Measurements from ENCODE around the gene CLEC18C. TPM values are rescaled to one million over a fixed set of nuclear protein-coding genes. Genes with fewer than 3 reads are reported as not detected.

The CLEC18C gene
- polyA plus RNA-seq, 1 experiment: not detected

DNA sequence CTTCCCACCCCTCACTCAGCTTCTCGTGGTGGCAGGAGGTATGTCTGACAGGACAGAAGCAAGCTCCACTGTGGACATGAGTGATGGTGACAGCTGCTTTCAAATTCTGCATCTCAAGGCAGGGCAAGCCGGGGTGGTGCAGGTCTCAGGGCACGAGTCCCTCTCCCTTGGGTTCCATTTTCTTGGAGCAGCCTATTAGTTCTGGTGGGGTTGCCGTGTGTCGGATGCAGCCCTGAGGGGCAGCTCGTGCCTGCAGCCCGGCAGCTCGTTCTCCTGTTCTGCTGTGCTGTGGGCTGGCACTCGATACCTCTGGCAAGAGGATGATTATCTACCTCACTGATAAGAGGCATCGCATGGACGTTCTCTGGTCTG lies 16.5 kb upstream of the CLEC18C start:
- no peaks in the 10 kb centered on the region for H3K27me3 ChIP-seq (ENCODE audit: control insufficient read depth, insufficient read depth, low read length)
- no peak for DNase-seq (ENCODE audit: low read depth, low spot score)
- no peaks in the 10 kb centered on the region for H3K9me3 ChIP-seq (ENCODE audit: control insufficient read depth, insufficient read depth, low read length)
- TF ChIP-seq, protein P1, sequence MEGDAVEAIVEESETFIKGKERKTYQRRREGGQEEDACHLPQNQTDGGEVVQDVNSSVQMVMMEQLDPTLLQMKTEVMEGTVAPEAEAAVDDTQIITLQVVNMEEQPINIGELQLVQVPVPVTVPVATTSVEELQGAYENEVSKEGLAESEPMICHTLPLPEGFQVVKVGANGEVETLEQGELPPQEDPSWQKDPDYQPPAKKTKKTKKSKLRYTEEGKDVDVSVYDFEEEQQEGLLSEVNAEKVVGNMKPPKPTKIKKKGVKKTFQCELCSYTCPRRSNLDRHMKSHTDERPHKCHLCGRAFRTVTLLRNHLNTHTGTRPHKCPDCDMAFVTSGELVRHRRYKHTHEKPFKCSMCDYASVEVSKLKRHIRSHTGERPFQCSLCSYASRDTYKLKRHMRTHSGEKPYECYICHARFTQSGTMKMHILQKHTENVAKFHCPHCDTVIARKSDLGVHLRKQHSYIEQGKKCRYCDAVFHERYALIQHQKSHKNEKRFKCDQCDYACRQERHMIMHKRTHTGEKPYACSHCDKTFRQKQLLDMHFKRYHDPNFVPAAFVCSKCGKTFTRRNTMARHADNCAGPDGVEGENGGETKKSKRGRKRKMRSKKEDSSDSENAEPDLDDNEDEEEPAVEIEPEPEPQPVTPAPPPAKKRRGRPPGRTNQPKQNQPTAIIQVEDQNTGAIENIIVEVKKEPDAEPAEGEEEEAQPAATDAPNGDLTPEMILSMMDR (IDR thresholded peaks at IDR 0.05; ENCODE audit: low read depth, low read length): no peak
- ChIA-PET CTCF (no interaction called here), POLR2A (no interaction called here)
- H3K27ac ChIP-seq (ENCODE audit: low read depth, low read length): no peak overlapping the region
- H3K4me3 ChIP-seq (ENCODE audit: low read depth, low read length): no peak overlapping the region

DNA sequence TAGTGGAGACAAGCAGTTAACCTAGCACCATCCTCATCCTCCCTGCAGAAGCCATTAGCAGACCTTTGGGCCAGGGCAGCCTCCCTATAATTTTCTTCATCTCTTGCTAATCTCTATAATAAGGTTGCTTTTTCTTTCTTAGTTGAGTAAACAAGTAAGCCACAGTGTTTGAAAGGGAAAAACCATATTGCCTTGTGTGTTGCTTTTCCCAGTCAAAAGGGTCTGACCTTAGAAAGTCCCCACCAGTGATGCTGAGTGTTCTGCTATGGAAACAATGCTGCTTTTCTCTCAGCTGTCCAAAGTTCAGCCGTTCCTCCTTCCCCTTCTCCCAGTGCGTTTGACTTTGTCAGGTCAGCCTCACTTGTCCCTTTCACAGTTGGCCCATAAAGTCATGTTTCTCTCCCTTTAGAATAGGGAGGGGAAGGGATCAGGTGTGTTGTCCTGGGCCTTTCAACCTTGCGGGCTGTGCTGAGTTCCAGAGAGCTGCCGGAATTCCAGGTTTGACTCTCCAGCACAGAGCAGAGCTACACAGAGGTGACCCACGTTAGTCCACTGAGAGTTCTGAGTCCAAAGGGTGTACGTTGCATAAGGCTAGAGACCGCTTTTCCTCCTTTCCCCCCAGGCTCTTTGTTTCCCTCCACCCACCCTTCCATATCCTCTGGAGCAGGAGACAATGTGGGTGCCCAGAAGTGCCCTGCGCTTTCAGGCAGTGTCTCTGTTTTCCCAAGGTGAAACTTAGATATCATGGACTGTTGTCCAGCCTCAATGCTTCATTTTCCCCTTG lies 15.9 kb upstream of the CLEC18C start:
- DNase-seq (ENCODE audit: low read depth, low spot score): no peak
- TF ChIP-seq, protein P1 (IDR thresholded peaks at IDR 0.05; ENCODE audit: low read depth, low read length): no peak
- no peaks in the 10 kb centered on the region for H3K27me3 ChIP-seq (ENCODE audit: control insufficient read depth, insufficient read depth, low read length)
- ChIA-PET POLR2A (no interaction called here), CTCF (no interaction called here)
- no peak overlapping the region for H3K4me3 ChIP-seq (ENCODE audit: low read depth, low read length)
- H3K9me3 ChIP-seq (ENCODE audit: control insufficient read depth, insufficient read depth, low read length): no peaks in the 10 kb centered on the region
- no peak overlapping the region for H3K27ac ChIP-seq (ENCODE audit: low read depth, low read length)

DNA sequence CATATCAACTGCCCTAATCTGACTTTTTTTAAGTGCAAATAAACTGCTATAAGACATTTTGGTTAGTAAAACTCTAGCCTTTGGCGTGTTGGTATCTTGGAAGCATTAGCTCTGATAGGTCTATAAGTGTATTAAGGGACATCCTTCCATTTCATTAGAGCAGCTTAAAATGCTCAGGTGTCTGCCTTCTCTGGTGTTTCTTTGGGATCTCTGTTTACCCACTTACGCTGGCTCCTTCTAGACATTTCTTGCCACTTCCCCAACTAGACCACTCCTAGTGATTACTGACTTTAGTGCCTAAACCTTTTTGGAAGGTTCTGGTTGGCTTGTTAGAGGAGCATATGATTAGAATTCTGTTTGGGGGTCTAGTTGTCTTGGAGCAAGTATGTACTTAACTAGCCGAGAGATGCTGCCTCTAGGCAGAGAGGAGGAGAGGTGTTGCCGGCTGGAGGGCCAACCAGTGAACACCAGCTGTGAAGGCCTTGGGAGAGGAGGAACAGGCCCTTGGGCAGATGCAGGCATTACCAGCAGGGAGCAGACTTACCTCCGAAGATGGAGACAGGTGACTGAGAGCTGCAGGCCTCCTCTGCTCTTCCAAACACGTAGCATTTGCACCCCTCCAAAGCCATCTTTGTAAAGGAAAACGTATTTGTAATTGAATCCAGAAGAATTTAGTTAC lies 15.2 kb upstream of the CLEC18C start:
- POLR2A ChIA-PET: no interaction called here
- TF ChIP-seq, protein P1 (IDR thresholded peaks at IDR 0.05; ENCODE audit: low read depth, low read length): no peak
- Histone ChIP-seq H3K9me3 (ENCODE audit: control insufficient read depth, insufficient read depth, low read length) (no peaks in the 10 kb centered on the region), H3K4me3 (ENCODE audit: low read depth, low read length) (no peak overlapping the region), H3K27ac (ENCODE audit: low read depth, low read length) (no peak overlapping the region), H3K27me3 (ENCODE audit: control insufficient read depth, insufficient read depth, low read length) (no peaks in the 10 kb centered on the region)
- no peak for DNase-seq (ENCODE audit: low read depth, low spot score)
- CTCF ChIA-PET: interaction anchor here (0.9 kb wide), 1 partner anchor 109 kb away, joined by 5 read pairs; no protein-coding TSS in a partner anchor

DNA sequence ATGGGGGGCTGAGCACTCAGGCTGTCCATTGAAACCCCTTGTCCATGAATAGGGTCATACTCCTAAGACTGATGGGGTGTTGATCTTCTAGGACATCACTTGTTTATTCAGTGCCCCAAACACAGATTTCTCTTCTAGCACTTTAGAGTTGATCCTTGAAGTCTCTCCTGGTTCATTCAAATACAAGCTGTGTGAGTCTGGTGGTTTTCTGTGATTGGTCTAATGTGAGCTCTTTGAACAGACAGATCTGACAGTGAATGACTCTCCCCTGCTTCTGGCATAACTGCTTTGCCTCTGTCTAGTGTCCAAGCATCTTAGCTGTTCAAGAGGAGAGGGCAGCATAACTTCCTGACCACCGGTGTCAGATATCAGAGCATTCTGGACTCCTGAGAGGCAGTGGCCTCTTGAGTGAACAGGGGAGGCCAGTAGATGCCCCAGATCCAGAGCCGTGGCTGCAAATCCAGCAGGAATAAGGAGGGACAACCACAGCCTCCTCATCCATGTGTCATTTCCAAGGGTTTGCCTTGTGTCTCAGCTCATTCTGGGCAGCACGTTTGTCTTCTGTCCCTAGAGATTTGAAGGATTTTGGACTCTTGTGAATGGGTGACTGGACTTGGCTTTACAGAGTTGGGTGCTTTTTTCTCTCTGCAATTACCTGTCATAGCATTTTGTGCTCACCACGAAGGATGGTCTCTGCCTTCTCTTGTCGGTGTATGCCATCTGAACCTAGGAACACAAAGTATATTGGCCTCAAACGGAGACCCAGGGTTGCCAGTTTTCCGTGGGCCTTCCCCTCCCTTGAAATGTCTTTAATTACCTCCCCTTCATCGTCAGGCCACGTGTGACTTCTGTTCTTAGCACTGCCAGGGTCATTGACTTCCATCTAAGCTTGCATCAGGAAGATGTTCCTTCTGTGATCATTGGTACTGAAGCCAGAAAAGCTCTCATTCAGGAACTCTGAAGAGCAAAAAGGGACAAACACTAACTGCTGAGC lies 13.9 kb upstream of the CLEC18C start:
- POLR2A ChIA-PET: no interaction called here
- CTCF ChIA-PET: interaction anchor here (0.9 kb wide), 1 partner anchor 108 kb away, joined by 5 read pairs; no protein-coding TSS in a partner anchor
- no peak for DNase-seq (ENCODE audit: low read depth, low spot score)
- no peak overlapping the region for H3K4me3 ChIP-seq (ENCODE audit: low read depth, low read length)
- H3K27me3 ChIP-seq (ENCODE audit: control insufficient read depth, insufficient read depth, low read length): no peaks in the 10 kb centered on the region
- TF ChIP-seq, protein P1 (IDR thresholded peaks at IDR 0.05; ENCODE audit: low read depth, low read length): no peak
- no peaks in the 10 kb centered on the region for H3K9me3 ChIP-seq (ENCODE audit: control insufficient read depth, insufficient read depth, low read length)
- no peak overlapping the region for H3K27ac ChIP-seq (ENCODE audit: low read depth, low read length)
